Thoracic aorta (tissue), 2 donors: ENCODE results near the gene HHIPL1. TPM values are rescaled to one million over a fixed set of nuclear protein-coding genes. Genes with fewer than 3 reads are reported as not detected.

Experiments used
- ATAC-seq: fragments of 150-250 bp; one replicate; pipeline ENCODE4 v1.8.0; 2017; ENCODE audit warnings: low read depth; ENCODE audit not compliant: insufficient number of reproducible peaks, low FRiP score
- DNase-seq: peaks from one replicate; pipeline ENCODE4 v3.0.0-alpha.2; 2020; ENCODE audit warnings: low spot score
- H3K27ac ChIP-seq, 2 donors: fragments of 200-600 bp; sonication (generic); 1 replicate in 1 of 2; 2 replicates in 1 of 2; pipeline ENCODE4 v1.5.1; 2016; ENCODE audit warnings: mild to moderate bottlenecking in 2 of 2, moderate library complexity in 2 of 2
- H3K27me3 ChIP-seq: fragments of 200-600 bp; sonication (generic); replicated peaks from 2 replicates; pipeline ENCODE4 v1.6.0; 2016; ENCODE audit warnings: mild to moderate bottlenecking; ENCODE audit not compliant: insufficient read depth
- H3K36me3 ChIP-seq: fragments of 200-600 bp; sonication (generic); one replicate; pipeline ENCODE4 v1.5.1; 2016
- H3K4me1 ChIP-seq, 2 donors: fragments of 200-600 bp; sonication (generic); 1 replicate in 1 of 2; 2 replicates in 1 of 2; pipeline versions ENCODE4 v1.5.1 to v1.6.0; 2016; ENCODE audit warnings: low read depth in 2 of 2, mild to moderate bottlenecking in 1 of 2; ENCODE audit not compliant: control insufficient read depth in 1 of 2
- H3K4me3 ChIP-seq: fragments of 200-600 bp; sonication (generic); 2 replicates; pipeline ENCODE4 v1.5.1; 2016; ENCODE audit warnings: mild to moderate bottlenecking
- H3K9me3 ChIP-seq: fragments of 200-600 bp; sonication (generic); 2 replicates; pipeline ENCODE4 v1.5.1; 2016
- total RNA-seq, 2 donors: library from RNA; depleted of rRNA; stranded (reverse); fragments of >200 nt; gene quantifications; one replicate each; pipeline versions ENCODE4 v1.1.0 to v1.2.3, GENCODE V29; 2016
- TF ChIP-seq, protein P1 (sequence below): fragments of 200-600 bp; sonication (generic); IDR thresholded peaks from one replicate; pipeline ENCODE4 v1.5.1; 2019; ENCODE audit warnings: antibody characterized with exemption

Gene HHIPL1
- total RNA-seq, 2 donors from 2014 or later: 2.1 to 10.0 TPM

DNA sequence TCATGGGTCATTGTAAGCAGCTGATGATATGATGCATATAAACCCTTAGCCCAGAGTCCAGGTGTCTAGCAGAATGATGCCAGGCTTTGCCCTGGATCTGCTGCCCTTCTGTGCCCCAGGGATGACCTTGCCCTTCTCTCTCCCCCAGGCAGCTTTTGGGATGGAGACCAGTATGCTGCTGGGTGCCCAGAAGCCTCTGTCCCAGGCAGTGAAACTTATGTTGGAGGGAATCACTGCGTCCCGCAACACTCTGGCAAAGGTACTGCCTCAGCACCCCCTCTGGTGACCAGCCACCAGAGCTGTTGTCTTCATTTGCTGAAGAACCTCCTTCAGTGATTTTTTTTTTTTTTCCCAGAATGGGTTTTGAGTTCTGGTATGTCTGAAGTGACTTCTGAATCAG lies 62.5 kb downstream of the HHIPL1 start:
- Histone ChIP-seq H3K27ac (no peak overlapping the region), H3K4me1 (no peaks in the 10 kb centered on the region), H3K4me3 (no peak overlapping the region), H3K9me3 (peaks cover 15% of the 10 kb centered on the region), H3K36me3 (no peaks in the 10 kb centered on the region), H3K27me3 (no peaks in the 10 kb centered on the region)
- TF ChIP-seq, protein P1, sequence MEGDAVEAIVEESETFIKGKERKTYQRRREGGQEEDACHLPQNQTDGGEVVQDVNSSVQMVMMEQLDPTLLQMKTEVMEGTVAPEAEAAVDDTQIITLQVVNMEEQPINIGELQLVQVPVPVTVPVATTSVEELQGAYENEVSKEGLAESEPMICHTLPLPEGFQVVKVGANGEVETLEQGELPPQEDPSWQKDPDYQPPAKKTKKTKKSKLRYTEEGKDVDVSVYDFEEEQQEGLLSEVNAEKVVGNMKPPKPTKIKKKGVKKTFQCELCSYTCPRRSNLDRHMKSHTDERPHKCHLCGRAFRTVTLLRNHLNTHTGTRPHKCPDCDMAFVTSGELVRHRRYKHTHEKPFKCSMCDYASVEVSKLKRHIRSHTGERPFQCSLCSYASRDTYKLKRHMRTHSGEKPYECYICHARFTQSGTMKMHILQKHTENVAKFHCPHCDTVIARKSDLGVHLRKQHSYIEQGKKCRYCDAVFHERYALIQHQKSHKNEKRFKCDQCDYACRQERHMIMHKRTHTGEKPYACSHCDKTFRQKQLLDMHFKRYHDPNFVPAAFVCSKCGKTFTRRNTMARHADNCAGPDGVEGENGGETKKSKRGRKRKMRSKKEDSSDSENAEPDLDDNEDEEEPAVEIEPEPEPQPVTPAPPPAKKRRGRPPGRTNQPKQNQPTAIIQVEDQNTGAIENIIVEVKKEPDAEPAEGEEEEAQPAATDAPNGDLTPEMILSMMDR: no peak
- ATAC-seq (no peak), DNase-seq (no peak)

DNA sequence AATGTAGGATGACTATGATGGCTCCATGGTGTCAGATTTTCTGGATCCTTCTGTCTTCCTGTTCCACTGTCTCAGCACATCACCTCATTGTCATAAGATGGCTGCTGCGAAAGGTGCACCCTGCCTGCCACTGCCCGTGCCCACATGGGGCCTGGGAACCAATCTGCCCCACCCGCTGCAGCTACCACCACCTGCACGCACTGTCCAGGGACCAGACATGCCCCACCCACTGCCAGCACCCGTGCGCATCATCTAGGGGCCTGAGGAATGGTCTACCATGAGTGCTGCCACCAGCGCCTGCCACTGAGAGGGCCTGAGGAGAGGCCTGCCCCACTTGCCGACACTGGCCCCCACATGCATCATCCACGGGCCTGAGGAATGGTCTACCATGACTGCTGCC lies 63.0 kb downstream of the HHIPL1 start:
- no peak overlapping the region for H3K27ac ChIP-seq
- no peak overlapping the region for H3K4me3 ChIP-seq
- TF ChIP-seq, protein P1: no peak
- peaks cover 12% of the 10 kb centered on the region for H3K9me3 ChIP-seq
- H3K27me3 ChIP-seq: no peaks in the 10 kb centered on the region
- no peak for DNase-seq
- H3K4me1 ChIP-seq: no peaks in the 10 kb centered on the region
- no peaks in the 10 kb centered on the region for H3K36me3 ChIP-seq
- ATAC-seq: no peak

DNA sequence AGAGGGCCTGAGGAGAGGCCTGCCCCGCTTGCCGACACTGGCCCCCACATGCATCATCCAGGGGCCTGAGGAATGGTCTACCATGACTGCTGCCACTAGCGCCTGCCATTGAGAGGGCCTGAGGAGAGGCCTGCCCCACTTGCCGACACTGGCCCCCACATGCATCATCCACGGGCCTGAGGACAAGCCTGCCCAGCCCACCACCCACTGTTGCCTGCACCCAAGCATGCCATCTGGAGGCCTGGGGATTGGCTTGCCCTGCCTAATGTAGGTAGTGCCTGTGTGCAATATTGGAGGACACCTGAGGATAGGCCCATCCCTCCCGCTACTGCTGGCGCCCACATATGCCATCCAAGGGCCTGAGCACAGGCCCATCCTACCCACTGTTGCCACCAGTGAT lies 63.5 kb downstream of the HHIPL1 start:
- Histone ChIP-seq H3K27ac (no peak overlapping the region), H3K9me3 (peaks cover 7% of the 10 kb centered on the region), H3K27me3 (no peaks in the 10 kb centered on the region), H3K4me1 (no peaks in the 10 kb centered on the region), H3K4me3 (no peak overlapping the region), H3K36me3 (no peaks in the 10 kb centered on the region)
- DNase-seq (no peak), ATAC-seq (no peak)
- TF ChIP-seq, protein P1: no peak

DNA sequence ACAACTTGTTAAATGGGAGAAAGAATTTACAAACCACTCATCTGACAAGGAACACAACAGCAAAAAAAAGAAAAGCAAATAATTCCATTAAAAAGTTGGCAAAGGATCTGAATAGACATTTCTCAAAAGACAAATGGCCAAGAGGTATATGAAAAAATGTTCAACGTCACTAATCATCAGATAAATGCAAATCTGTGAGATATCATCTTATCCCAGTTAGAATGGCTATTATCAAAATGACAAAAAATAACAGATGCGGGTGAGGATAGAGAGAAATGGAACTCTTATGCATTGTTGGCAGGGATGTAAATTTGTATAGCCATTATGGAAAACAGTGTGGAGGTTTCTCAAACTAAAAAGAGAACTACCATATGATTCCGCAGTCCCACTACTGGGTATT lies 69.0 kb downstream of the HHIPL1 start:
- TF ChIP-seq, protein P1: no peak

DNA sequence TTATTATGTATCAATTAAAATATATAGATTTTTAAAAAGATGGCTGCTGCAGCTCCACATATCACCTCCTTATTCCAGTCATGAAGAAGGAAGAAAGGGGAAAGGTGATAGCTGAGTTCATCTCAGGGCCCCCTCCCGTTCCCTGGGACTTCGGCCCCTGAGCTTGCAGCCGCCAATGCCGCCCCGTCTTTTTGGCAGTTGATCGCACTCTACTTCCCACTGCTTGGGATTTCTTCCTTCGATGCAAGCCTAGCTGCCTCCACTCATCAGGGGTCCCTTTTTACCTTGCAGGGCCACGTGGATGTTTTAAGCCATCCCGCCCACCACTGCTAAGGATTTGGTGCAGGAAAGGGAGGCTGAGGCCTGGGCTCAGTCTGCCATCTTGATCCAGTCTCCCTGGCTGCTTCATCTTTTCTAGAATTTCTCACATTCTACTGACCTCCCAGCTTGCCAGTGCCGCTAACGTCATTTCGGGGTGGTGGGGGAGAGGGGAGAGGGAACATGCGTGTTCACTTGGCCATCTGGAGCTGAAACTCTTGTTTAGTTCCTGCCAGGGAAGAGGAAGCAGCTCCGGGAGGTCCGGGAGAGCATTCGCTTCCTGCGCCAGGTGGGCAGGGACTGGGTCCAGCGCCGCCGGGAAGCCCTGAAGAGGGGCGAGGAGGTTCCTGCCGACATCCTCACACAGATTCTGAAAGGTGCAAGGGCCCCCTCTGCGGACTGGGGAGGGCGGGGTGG lies 70.5 kb downstream of the HHIPL1 start:
- no peaks in the 10 kb centered on the region for H3K27me3 ChIP-seq
- no peaks in the 10 kb centered on the region for H3K4me1 ChIP-seq
- H3K36me3 ChIP-seq: no peaks in the 10 kb centered on the region
- no peak for ATAC-seq
- H3K9me3 ChIP-seq: no peaks in the 10 kb centered on the region
- no peak overlapping the region for H3K4me3 ChIP-seq
- TF ChIP-seq, protein P1: no peak
- no peak overlapping the region for H3K27ac ChIP-seq
- no peak for DNase-seq

More for the DNA sequence above, 69.0 kb downstream of the HHIPL1 start:
- DNase-seq (no peak), ATAC-seq (no peak)
- Histone ChIP-seq H3K4me3 (no peak overlapping the region), H3K27ac (no peak overlapping the region), H3K36me3 (no peaks in the 10 kb centered on the region), H3K4me1 (no peaks in the 10 kb centered on the region), H3K27me3 (no peaks in the 10 kb centered on the region), H3K9me3 (no peaks in the 10 kb centered on the region)
